Activated T-cell treated with anti-CD3 and anti-CD28 coated beads, Interleukin-2, amount 50 U/mL, for 72 hours (primary cell): ENCODE measurements around the gene MED16. TPM values are rescaled to one million over a fixed set of nuclear protein-coding genes. Genes with fewer than 3 reads are reported as not detected.
"Not testable (repeated sequence)": the region's sequence is repeated elsewhere in the genome, so short reads cannot be mapped to it uniquely, and the experiment has no call there.

ENCODE experiments used
- ATAC-seq, 2 donors: fragments of 150-1000 bp; cut with Tn5 transposase; replicated peaks in 1 of 2; 2 replicates each; pipeline ENCODE4 v1.10.0; 2021; ENCODE audit warnings: moderate library complexity in 2 of 2, mild to moderate bottlenecking in 1 of 2
- DNase-seq, 2 donors: peaks; one replicate each; pipeline ENCODE4 v3.0.0; 2021 to 2022; ENCODE audit warnings: mixed read lengths in 1 of 2
- H3K27ac Mint-ChIP-seq: one replicate; pipeline ENCODE4 v1.8.0; 2022; ENCODE audit warnings: mild to moderate bottlenecking, moderate library complexity, mixed read lengths
- H3K27me3 Mint-ChIP-seq: one replicate; pipeline ENCODE4 v1.8.0; 2022; ENCODE audit warnings: low read depth, mixed read lengths
- H3K36me3 Mint-ChIP-seq, 2 donors: one replicate each; pipeline ENCODE4 v1.8.0; 2022; ENCODE audit warnings: mixed read lengths in 2 of 2, mild to moderate bottlenecking in 1 of 2; ENCODE audit not compliant: insufficient read depth in 2 of 2
- H3K4me1 Mint-ChIP-seq: one replicate; pipeline ENCODE4 v1.8.0; 2022; ENCODE audit warnings: low read depth, mixed read lengths
- H3K4me3 Mint-ChIP-seq, 2 donors: one replicate each; pipeline ENCODE4 v1.8.0; 2022; ENCODE audit warnings: mild to moderate bottlenecking in 2 of 2, mixed read lengths in 2 of 2, moderate library complexity in 2 of 2
- H3K9me3 Mint-ChIP-seq, 2 donors: one replicate each; pipeline ENCODE4 v1.8.0; 2022; ENCODE audit warnings: mixed read lengths in 2 of 2
- total RNA-seq, 2 donors: library from RNA; stranded (reverse); gene quantifications; one replicate each; pipeline ENCODE4 v1.2.3, GENCODE V29; 2022

MED16 gene
- total RNA-seq, 2 donors from 2014 or later = 59.8 to 62.2 TPM

DNA sequence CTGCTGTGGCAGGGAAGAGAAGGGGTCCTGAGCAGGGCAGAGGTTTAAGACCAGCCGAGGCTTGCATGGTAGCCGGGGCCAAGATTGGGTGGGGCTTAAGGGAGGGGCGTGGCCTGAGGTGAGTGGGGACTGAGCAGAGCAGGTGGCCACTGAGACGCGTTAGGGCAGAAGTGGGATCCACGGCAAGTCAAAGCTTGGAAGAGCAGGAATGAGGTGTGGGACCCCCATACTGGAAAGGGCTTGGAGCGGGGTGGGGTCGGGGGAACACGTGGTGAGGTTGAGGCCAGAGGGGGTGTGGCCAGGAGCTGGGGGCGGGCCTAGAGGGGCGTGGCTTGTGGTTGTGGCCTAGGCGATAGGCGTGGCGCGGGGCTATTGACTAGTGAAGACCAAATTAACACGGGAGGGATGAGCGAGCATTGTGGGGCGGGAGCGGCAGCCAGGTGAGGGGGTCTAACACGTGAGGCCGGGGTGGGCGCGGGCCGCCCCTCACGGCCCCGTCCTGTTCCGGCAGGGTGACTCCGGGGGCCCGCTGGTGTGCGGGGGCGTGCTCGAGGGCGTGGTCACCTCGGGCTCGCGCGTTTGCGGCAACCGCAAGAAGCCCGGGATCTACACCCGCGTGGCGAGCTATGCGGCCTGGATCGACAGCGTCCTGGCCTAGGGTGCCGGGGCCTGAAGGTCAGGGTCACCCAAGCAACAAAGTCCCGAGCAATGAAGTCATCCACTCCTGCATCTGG, 30.2 kb downstream of the MED16 start:
- Mint-ChIP-seq H3K27ac (peak overlapping the region; percentile 7), H3K4me1 (peaks cover 15% of the 10 kb centered on the region), H3K36me3 (peaks cover 0 to 2% of the 10 kb centered on the region in 2 donors), H3K27me3 (peaks cover 5% of the 10 kb centered on the region), H3K4me3 (peak overlapping the region; percentile 51 to 76), H3K9me3 (no peaks in the 10 kb centered on the region)
- peak; percentile 86 to 88 for DNase-seq
- ATAC-seq = peak; percentile 59 to 65

DNA sequence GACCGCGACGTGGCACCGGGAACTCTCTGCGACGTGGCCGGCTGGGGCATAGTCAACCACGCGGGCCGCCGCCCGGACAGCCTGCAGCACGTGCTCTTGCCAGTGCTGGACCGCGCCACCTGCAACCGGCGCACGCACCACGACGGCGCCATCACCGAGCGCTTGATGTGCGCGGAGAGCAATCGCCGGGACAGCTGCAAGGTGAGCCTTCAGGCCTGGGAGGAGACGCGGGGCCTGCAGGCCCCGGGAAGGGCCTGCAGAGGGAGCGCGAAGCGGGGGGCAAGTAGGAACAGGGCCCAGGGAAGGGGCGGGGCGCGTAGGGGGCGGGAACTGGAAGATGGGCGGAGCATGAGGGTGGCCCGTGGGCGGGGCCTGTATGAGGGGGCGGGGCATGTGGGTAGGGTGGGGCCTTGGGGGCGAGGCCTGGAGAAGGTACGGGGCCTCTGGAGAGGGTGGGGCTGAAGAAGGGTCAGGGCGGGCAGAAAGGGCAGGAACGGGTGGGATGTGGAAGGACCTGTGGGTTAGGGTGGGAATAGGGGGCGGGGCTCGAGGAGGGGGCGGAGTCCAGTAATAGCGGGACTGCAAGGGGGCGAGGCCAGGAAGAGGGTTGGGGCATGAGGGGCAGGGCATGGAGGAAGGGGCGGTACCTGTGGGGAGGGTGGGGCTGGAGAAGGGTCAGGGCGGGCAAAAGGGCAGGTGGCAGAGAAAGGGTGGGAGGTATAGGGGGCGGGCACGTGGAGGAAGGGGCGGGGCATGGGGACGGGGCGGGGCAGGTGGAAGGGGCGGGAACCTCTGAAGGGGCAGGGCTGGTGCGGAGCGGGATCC, 31.0 kb downstream of the MED16 start:
- ATAC-seq (peak; percentile 72), DNase-seq (peak; percentile 80 to 81)
- Mint-ChIP-seq H3K27ac (no peak overlapping the region), H3K36me3 (no peaks in the 10 kb centered on the region), H3K4me3 (peak overlapping the region; percentile 51 to 76), H3K4me1 (peaks cover 15% of the 10 kb centered on the region), H3K27me3 (peaks cover 5% of the 10 kb centered on the region), H3K9me3 (no peaks in the 10 kb centered on the region)

DNA sequence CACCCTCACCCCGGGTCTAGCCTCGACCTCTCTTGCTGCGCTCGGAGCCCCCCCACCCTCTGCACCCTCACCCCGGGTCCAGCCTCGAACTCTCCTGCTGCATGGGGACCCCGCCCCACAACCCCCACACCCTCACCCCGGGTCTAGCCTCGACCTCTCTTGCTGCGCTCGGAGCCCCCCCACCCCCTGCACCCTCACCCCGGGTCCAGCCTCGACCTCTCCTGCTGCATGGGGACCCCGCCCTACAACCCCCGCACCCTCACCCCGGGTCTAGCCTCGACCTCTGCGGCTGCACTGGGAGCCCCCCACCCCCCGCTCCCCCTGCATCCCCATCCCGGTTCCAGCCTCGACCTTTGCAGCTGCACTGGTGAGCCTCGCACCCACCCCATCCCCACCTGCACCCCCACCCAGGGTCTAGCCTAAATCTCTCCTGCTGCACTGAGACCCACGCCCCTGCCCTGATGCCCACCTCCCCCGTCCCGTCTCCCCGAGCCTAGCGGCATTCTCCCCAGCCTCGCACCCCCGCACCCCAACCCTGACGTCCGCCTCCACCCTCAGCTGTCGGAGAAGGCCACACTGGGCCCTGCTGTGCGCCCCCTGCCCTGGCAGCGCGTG, 31.7 kb downstream of the MED16 start:
- H3K4me3 Mint-ChIP-seq = peak overlapping the region; percentile 51 to 61
- no peaks in the 10 kb centered on the region for H3K36me3 Mint-ChIP-seq
- DNase-seq = no peak
- no peak for ATAC-seq
- peaks cover 5% of the 10 kb centered on the region for H3K27me3 Mint-ChIP-seq
- H3K9me3 Mint-ChIP-seq = no peaks in the 10 kb centered on the region
- H3K4me1 Mint-ChIP-seq = peaks cover 15% of the 10 kb centered on the region
- no peak overlapping the region for H3K27ac Mint-ChIP-seq

DNA sequence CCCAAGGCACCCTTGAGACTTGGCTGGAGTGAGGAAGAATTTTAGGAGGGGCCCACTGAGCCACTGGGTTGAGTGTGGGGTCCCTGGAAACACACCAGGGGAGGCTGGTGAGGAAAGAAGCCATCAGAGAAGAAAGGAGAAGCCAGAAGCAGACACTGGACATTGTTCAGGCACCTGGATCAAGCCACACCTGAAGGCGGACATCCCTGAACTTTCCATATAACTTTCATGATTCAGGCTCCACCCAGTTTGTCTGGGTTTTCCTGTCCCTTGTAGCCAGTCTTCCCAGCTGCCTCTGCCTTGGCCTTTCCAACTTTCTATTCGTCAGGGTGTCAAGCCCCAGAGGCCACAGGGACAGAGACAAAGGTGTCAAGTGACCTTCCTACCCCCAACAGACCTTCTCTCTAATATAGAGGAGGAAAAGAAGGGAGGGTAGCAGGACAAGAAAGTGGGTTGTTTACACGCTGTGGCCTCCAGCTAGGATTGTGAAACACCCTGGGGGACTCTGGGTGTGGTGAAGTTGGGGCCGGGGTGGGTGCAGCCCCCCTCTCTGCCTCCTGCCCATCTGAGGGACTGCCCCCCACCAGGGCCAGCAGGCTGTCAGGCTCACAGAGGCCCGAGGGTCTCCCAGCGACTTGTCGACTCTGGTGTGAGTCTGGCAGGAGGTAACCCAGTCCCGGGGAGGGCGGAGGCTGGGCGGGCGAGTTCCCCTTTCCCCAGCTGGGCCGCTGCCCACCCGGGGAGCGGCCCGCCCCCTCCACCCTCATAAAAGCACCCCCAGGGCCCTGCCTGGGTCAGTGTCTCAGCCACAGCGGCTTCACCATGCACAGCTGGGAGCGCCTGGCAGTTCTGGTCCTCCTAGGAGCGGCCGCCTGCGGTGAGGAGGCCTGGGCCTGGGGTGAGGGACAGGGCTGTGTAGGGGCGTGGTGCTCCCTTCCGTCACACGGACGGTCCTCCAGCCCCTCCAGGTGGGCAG, 33.8 kb downstream of the MED16 start, which contains the start of gene CFD:
Gene CFD (plus strand): TSS at position 797 of the 976 bp plus-strand sequence. CDS start 26 bp downstream, at position 823.
- no peaks in the 10 kb centered on the region for H3K36me3 Mint-ChIP-seq
- H3K4me3 Mint-ChIP-seq = peak within 1 kb of the TSS; percentile 61 to 62
- H3K4me1 Mint-ChIP-seq = peaks cover 15% of the 10 kb centered on the region
- no peak within 1 kb of the TSS for H3K27ac Mint-ChIP-seq
- ATAC-seq (no peak), DNase-seq (no peak)
- no peaks in the 10 kb centered on the region for H3K9me3 Mint-ChIP-seq
- H3K27me3 Mint-ChIP-seq = peaks cover 5% of the 10 kb centered on the region

DNA sequence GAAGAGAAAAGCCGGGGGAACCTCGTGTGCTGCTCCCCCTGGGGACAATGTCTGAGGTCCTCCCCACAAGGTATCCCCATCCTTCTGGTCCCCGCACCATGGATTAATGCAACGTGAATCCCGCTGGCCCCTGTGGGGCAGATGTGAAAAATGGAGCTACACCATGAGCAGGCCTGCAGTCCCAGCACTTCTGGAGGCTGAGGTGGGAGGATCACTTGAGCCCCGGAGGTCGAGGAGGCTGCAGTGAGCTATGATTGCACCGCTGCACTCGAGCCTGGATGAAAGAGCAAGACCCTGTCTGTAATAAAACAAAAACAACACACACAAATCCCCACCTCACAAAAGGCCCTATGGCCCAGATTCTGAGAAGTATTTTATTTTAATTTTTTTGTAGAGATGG, 34.7 kb downstream of the MED16 start:
- Mint-ChIP-seq H3K4me1 (peaks cover 9% of the 10 kb centered on the region), H3K27ac (no peak overlapping the region), H3K4me3 (no peak overlapping the region), H3K27me3 (peaks cover 5% of the 10 kb centered on the region), H3K9me3 (no peaks in the 10 kb centered on the region), H3K36me3 (no peaks in the 10 kb centered on the region)
- DNase-seq (no peak), ATAC-seq (no peak)

DNA sequence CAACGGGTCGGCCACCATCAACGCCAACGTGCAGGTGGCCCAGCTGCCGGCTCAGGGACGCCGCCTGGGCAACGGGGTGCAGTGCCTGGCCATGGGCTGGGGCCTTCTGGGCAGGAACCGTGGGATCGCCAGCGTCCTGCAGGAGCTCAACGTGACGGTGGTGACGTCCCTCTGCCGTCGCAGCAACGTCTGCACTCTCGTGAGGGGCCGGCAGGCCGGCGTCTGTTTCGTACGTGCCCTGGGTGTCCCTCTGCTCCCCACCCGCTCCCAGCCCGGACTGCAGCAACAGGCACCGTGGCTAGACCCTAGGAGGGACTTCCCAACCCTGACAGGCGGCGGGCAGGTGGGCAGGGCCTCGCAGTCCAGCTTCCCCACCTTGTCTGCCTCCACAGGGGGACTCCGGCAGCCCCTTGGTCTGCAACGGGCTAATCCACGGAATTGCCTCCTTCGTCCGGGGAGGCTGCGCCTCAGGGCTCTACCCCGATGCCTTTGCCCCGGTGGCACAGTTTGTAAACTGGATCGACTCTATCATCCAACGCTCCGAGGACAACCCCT, 37.3 kb downstream of the MED16 start:
- H3K9me3 Mint-ChIP-seq = no peaks in the 10 kb centered on the region
- H3K4me3 Mint-ChIP-seq = no peak overlapping the region
- H3K27me3 Mint-ChIP-seq = peaks cover 5% of the 10 kb centered on the region
- ATAC-seq (no peak), DNase-seq (no peak)
- no peaks in the 10 kb centered on the region for H3K4me1 Mint-ChIP-seq
- H3K36me3 Mint-ChIP-seq = no peaks in the 10 kb centered on the region
- no peak overlapping the region for H3K27ac Mint-ChIP-seq

DNA sequence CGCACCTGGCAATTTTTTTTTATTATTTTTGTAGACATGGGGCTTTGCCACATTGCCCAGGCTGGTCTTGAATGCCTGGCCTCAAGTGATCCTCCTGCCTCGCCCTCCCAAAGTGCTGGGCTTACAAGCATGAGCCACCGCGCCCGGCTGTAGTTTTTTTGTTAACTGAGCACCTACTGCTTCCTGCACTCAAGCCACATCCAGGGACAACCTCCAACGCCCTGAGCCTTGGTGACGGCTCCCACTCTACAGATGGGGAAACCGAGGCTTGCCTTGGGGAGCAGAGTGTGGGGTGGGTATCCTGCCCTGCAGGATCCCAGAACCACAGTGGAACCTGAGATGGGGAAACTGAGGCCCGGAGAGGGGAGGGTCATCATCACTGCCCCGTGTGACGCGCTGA, 37.8 kb downstream of the MED16 start:
- Mint-ChIP-seq H3K4me1 (no peaks in the 10 kb centered on the region), H3K9me3 (no peaks in the 10 kb centered on the region), H3K36me3 (no peaks in the 10 kb centered on the region), H3K27me3 (peaks cover 5% of the 10 kb centered on the region), H3K4me3 (no peak overlapping the region), H3K27ac (no peak overlapping the region)
- no peak for ATAC-seq
- no peak for DNase-seq

DNA sequence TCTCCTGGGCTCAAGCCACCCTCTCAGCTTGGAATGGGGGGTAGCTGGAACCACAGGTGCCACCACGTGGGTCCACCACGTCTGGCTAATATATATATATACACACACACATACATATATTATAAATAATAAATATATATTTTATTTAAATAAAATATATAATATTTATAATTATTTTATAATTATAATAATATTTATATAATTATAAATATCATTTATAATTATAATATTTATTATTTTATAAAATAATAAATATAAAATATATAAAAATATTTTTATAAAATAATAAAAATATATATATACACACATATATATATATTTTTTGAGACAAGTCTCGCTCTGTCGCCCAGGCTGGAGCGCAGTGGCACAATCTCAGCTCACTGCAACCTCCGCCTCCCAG, 38.4 kb downstream of the MED16 start:
- DNase-seq (no peak), ATAC-seq (no peak)
- Mint-ChIP-seq H3K36me3 (no peaks in the 10 kb centered on the region), H3K27me3 (peaks cover 5% of the 10 kb centered on the region), H3K27ac (no peak overlapping the region), H3K9me3 (no peaks in the 10 kb centered on the region), H3K4me3 (no peak overlapping the region), H3K4me1 (no peaks in the 10 kb centered on the region)

DNA sequence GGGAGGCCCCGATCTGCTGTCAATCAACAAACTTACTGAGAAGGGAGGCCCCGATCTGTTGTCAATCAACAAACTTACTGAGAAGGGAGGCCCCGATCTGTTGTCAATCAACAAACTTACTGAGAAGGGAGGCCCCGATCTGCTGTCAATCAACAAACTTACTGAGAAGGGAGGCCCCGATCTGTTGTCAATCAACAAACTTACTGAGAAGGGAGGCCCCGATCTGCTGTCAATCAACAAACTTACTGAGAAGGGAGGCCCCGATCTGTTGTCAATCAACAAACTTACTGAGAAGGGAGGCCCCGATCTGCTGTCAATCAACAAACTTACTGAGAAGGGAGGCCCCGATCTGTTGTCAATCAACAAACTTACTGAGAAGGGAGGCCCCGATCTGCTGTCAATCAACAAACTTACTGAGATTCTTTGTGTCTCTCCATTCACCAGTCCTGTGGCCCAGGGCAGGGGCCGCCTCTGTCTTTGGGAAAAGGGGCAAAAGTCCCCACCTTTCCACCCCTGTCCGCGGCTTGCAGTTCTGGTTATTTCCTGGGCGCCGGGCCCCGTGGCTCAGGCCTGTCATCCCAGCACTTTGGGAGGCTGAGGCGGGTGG, 39.3 kb downstream of the MED16 start:
- H3K9me3 Mint-ChIP-seq, H3K4me1 Mint-ChIP-seq, H3K27ac Mint-ChIP-seq, H3K4me3 Mint-ChIP-seq, H3K27me3 Mint-ChIP-seq, ATAC-seq, H3K36me3 Mint-ChIP-seq, DNase-seq: not testable (repeated sequence)

DNA sequence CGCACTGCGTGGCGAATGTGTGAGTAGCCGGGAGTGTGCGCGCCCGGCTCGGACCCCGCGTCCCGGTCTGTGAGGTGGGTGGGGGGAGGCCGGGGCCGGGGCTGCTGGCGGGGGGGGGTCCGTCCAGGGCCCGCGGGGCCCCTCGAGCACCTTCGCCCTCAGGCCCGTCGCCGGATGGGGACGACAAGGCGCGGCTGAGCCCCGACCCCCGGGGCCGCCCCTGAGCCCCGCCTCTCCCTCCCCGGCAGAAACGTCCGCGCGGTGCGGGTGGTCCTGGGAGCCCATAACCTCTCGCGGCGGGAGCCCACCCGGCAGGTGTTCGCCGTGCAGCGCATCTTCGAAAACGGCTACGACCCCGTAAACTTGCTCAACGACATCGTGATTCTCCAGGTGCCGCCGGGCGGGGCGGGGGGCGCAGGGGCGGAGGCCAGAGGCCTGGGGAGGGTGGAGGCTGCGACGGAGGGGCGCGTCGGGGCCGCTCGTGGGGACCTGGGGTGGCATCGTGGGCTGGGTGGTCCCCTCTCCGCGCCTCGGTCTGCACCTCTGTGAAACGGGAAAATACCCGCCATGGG, 39.9 kb downstream of the MED16 start:
- Mint-ChIP-seq H3K9me3 (no peaks in the 10 kb centered on the region), H3K36me3 (no peaks in the 10 kb centered on the region), H3K27me3 (peaks cover under 1% of the 10 kb centered on the region), H3K4me3 (no peak overlapping the region), H3K27ac (no peak overlapping the region), H3K4me1 (no peaks in the 10 kb centered on the region)
- ATAC-seq (no peak), DNase-seq (no peak)

DNA sequence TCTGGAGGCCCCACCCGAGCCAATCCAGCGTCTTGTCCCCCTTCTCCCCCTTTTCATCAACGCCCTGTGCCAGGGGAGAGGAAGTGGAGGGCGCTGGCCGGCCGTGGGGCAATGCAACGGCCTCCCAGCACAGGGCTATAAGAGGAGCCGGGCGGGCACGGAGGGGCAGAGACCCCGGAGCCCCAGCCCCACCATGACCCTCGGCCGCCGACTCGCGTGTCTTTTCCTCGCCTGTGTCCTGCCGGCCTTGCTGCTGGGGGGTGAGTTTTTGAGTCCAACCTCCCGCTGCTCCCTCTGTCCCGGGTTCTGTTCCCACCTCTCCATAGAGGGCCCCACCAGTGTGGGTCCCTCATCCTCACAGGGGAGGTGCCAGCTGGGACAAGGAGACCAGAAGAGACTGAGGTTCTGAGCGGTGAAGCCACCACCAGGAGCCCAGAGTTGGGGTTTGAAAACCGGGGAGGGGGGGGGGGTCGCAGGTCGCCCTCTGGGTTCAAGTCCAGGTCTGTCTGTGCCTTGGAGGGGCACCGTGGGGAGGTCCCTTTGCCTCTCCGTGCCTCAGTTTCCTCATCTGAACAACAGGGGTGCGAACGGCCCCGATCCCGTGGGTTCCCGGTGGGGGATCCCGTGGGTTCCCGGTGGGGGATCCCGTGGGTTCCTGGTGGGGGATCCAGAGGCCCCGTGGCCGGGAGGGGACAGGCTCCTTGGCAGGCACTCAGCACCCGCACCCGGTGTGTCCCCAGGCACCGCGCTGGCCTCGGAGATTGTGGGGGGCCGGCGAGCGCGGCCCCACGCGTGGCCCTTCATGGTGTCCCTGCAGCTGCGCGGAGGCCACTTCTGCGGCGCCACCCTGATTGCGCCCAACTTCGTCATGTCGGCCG, 40.6 kb downstream of the MED16 start, which contains the start of gene ELANE:
Gene ELANE (plus strand): TSS at position 168 of the 878 bp plus-strand sequence. CDS start 26 bp downstream, at position 194.
- no peak for ATAC-seq
- Mint-ChIP-seq H3K27me3 (peaks cover 5% of the 10 kb centered on the region), H3K4me1 (no peaks in the 10 kb centered on the region), H3K9me3 (no peaks in the 10 kb centered on the region), H3K36me3 (no peaks in the 10 kb centered on the region), H3K4me3 (no peak within 1 kb of the TSS), H3K27ac (no peak within 1 kb of the TSS)
- no peak for DNase-seq
